ENCODE data around the gene PLA2G4B.

DNA sequence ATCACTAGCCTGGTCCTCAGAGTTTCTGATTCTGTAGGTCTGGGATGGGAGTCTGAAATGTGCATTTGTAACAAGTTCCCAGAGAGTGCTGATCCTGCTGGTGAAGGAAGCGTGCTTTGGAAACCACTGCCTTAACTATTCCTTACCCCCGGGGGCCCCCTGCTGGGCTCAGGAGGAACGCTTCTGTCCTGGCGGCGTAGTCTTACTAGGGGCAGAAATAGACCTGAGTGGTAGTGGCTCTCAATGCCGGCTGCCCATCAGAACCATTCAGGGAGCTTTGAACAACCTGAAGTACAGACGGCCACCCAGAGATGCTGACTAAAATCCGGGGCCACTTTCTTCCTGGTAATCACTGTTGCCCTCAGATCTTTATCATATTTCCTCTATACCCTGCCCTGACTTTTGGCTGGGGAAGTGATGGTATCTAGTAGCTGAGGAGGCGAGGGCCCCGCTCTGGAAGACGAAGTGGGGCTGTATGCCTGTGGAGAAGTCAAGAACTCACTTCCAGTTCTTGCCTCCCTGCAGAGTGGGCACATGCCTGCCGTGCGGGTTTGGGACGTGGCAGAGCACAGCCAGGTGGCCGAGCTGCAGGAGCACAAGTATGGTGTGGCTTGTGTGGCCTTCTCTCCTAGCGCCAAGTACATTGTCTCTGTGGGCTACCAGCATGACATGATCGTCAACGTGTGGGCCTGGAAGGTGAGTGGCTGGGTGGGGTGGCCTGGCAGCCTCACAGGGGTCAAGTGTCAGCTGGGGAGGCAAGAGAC lies 27.0 kb upstream of the PLA2G4B start:
- TF ChIP-seq, protein P1, sequence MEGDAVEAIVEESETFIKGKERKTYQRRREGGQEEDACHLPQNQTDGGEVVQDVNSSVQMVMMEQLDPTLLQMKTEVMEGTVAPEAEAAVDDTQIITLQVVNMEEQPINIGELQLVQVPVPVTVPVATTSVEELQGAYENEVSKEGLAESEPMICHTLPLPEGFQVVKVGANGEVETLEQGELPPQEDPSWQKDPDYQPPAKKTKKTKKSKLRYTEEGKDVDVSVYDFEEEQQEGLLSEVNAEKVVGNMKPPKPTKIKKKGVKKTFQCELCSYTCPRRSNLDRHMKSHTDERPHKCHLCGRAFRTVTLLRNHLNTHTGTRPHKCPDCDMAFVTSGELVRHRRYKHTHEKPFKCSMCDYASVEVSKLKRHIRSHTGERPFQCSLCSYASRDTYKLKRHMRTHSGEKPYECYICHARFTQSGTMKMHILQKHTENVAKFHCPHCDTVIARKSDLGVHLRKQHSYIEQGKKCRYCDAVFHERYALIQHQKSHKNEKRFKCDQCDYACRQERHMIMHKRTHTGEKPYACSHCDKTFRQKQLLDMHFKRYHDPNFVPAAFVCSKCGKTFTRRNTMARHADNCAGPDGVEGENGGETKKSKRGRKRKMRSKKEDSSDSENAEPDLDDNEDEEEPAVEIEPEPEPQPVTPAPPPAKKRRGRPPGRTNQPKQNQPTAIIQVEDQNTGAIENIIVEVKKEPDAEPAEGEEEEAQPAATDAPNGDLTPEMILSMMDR (IDR thresholded peaks at IDR 0.05): peak; percentile 79 to 93 (median 90)
- TF ChIP-seq POLR2A (IDR thresholded peaks at IDR 0.05) (no peak), EP300 (IDR thresholded peaks at IDR 0.05) (peak in 1 of 2 donors; percentile 39)

Measured in tibial nerve (tissue), 4 donors.